HG02970 (cell line): ENCODE measurements around the gene CIAO2A.
A peak's percentile ranks its signal among the peaks of the same experiment; 100 is the strongest.
"Not testable (repeated sequence)": the region's sequence is repeated elsewhere in the genome, so short reads cannot be mapped to it uniquely, and the experiment has no call there.

Source experiments
- ATAC-seq: cut with Tn5 transposase; IDR thresholded peaks from one replicate; pipeline ENCODE4 v1.9.1; 2021; ENCODE audit warnings: mild to moderate bottlenecking, moderate library complexity, moderate number of reproducible peaks; ENCODE audit not compliant: unreplicated experiment, low FRiP score

Gene CIAO2A

GRCh38 chr15:64112073-64112772, 18.6 kb upstream of the CIAO2A start:
- no peak for ATAC-seq

DNA sequence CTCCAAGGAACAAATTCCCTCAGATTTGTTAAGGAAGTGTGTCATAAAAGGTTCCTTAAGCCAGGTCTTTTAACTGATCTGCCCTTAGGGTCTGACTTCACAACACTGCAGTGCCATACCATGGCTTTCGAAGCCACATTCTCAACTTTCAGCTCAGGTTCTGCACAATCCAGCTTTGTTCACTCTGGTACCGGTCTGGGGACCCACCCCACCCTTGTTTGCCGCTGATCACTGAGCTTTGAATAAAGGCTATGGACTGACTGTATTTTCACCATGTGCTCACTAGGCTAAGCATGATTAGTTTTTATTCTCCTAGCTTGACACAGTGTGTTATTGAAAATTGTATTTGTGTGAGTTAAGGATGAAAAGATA, 18.0 kb upstream of the CIAO2A start:
- ATAC-seq: no peak

DNA sequence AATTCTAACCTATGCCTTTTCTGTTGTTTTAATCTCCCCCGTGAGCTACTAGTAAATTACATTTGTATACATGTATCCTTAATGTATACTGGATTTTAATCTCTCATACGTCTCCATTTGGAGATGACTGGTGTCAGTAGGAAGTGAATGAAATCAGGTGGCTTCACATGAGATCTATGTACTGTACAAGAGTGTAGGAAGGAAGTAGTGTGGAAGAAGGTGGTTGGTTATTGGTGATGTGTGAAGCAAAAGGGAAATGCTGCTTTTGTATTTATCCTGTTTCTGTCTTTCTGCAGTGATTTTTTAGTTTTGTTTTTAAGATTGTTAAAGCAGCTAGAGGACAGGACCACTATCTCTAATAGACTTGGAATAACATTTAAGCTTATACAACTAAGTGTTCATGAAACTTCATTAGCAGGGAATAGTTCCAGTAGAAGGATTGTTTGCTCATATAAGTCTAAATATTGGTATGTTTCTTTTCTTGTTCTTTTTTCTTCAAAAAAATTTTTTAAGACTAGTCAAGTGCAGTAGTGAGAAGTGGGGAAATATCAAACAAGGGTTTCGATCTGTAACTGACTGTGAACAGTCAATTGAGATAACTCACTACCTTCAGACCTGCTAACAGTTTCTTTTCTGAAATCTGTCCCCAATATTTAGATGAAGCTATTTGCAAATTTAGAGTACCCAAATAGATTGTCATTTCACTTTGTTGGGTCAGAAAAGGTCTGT, 17.5 kb upstream of the CIAO2A start:
- ATAC-seq: no peak

DNA sequence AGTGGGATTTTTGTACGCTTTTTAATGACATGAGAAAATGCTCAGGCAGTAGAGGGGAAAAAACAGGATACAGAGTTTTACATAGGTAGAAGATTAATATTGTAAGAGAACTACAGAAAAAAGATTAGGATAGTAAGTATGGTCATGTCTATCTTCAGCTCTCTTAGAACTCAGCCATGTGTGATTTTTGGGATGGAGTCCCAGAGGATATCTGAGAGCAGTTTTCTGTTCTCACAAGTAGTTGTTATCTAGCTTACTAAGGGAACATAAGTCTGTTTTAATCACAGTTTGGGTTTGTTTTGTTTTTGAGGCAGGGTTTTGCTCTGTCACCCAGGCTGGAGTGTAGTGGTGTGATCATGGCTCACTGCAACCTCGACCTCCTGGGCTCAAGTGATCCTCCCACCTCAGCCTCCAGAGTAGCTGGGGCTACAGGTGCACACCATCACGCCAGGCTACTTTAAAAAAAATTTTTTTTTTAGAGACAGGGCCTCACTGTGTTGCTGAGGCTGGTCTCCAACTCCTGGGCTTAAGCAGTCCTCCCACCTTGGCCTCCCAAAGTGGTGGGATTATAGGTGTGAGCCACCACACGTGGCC, 16.6 kb upstream of the CIAO2A start:
- ATAC-seq: not testable (repeated sequence)

DNA sequence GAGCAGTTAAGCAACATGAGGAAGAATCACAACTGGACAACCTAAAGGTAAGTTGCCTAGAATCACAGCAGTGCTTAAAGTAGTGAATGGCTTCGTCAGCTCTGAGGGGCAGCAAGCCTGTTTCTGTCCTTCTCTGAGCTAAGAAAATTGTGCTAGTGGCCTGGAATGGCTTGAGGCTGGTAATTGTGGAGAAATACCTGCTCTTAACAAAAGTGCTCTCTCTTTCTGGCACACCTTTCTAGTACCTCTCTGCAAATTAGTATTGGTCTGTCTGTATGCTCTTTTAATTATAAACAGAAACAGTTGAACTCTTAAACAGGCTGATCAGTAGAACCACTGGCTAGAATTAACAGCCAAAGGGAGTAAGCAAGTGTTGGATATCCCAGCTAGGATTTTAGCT, 13.7 kb upstream of the CIAO2A start:
- no peak for ATAC-seq

- ATAC-seq: no peak
Measured at GRCh38 chr15:64105113-64105704, 11.6 kb upstream of the CIAO2A start.

- ATAC-seq: no peak
Measured at GRCh38 chr15:64102497-64102896, 8.9 kb upstream of the CIAO2A start.

DNA sequence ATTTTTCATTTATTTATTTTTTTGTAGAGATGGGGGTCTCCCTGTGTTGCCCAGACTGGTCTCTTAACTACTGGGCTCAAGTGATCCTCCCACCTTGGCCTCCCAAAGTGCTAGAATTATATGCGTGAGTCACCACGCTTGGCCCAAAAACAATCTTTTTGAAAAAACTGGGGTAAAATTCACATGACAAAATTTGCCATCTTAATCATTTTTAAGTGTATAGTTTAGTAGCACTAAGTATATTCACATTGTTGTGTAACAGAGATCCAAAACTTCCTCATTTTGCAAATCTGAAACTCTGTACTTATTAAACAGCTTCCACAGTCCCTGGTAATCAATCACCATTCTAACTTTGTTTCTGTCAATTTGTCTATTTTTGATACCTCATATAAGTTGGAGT, 7.3 kb upstream of the CIAO2A start:
- no peak for ATAC-seq

DNA sequence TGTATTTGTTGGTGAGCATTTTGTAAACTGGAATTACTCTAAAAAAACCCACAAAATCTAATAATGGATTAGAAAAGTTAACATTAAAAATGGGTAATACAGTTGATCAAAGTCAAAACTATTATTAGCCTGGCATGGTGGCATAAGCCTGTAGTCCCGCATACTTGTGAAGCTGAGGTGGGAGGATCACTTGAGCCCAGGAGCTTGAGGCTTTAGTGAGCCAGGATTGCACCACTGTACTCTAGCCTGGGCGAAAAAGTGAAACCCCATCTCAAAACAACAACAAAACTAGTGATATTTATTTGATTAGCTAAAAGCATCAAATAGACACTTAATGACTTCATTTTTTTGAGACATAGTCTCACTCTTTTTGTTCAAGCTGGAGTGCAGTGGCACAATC, 5.7 kb upstream of the CIAO2A start:
- ATAC-seq: no peak

GRCh38 chr15:64096668-64097384, 3.2 kb upstream of the CIAO2A start:
- ATAC-seq: no peak

DNA sequence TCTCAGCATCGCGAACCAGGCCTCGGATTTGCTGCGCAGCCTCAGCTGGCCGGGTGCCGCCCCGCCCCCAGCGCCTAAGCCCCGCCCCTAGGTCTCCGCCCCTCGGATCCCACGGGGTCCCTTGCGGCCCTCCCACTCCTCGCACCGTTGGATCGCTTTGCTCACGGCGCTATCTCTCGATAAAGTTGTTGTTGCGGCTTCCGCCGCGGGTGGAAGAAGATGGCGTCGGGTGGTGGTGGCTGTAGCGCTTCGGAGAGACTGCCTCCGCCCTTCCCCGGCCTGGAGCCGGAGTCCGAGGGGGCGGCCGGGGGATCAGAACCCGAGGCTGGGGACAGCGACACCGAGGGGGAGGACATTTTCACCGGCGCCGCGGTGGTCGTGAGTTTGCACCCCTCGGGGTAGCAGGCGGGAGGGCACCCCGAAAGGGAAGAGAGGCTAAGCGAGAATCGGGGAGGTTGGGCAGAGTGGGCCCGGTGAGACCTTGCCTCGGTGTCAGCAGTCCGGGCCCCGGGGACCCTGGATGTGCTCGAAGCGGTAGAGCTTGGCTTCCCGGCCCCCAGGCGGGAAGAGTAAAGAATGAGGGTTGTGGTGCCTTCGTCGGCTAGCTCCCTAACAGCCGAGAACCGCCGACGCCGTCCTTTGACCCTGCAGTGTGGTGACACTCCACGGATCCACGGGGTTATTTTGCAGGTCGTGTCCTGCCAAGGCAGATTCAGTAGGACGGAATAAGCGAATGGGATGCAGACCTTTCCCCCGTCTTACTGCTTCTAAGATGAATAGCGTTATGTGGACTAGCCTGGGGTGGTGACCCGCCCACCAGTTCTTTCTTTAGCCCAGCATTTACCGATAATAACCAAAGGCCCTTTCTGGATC, 2.4 kb upstream of the CIAO2A start, which contains the start of gene SNX1:
Gene SNX1 (plus strand): TSS at position 188 of the 873 bp plus-strand sequence. CDS start 32 bp downstream, at position 220.
- peak; percentile 54 for ATAC-seq

GRCh38 chr15:64095431-64095794, 1.8 kb upstream of the CIAO2A start:
- no peak for ATAC-seq

DNA sequence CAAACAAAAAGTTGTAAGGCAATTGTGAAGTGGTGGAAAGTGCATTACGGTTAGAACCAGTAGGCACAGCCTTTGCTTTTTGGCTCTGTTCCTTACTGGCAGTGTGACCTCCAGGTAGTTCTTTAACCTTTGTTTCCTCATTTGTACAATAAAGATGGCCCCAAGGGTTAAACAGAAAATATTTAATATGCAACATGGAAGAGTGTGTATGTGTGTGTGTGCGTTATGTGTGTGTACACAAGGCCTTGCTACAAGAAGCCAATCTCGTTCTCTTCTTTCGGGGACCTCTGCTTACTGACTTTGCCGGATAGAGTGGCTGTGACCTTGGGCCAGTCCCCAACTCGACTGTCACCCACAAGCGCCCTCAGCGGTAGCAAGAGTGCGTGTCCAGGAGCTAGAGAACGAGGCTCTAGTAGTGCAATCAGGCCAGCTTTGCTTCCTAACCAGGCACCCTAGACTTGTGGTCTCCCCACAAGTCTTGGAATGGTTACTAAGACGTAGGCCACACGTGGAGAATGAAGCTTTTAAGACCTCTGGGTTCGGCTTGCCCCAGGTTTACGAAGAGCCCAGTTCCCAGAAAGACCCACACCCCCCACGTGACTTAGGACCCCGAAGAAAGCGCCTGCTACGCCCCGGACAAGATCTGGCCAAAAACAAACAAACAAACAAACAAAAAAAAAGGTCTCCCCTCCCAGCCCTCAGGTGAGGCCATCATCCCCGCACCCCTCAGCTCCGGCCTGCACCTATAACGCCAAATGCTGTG, 593 bp downstream of the CIAO2A start:
- no peak for ATAC-seq

DNA sequence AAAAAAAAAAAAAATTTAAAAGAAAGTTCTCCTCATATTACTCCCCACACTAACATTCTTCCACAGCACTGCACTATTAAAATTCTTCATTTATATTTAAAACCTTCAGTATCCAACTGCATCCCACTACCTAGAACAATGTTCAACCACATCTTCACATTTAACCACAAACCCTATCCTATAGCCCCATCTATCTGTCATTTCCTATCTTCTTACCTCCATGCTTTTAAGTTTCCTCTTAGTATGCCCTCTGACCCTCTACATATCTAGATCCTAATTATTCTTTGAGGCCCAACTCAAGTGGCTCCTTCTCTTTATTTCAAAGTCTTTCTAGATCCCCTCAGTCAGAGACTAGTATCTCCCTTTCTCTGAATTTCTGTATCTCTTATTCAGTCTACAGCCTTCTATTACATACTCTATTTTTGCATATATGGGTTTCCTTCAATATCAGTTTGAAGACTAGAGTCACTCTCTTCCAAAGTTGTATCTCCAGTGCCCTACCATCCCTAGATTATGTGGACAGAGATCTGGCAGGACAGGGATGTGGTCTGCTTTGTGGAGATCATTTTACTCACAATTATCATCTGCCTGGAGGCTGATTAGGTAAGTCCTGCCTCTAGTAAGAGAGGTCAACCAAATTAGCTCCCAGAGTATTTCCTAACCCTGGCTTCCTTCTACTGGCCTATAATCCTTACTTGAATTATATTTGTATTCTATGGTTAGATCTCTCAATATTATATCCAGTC, 1.4 kb downstream of the CIAO2A start:
- ATAC-seq: no peak

DNA sequence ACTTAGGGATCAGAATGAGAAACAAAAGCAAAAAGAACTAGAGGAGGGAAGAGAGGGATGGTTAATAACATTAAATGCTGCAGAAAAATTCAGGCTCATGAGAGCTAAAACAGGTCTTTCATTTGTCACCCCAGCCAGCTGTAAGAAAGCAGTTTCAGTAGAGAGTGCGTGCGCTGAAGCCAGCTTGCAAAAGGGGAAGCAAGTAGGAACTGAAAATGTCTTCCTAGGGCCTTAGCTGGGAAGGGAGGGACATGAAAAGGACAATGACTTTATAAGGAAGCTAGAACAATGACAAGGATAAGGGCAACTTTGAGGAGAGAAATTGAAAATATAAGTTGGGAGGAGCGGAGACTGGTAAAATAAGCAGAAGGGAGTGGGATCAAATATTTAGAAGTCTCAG, 3.1 kb downstream of the CIAO2A start:
- no peak for ATAC-seq

DNA sequence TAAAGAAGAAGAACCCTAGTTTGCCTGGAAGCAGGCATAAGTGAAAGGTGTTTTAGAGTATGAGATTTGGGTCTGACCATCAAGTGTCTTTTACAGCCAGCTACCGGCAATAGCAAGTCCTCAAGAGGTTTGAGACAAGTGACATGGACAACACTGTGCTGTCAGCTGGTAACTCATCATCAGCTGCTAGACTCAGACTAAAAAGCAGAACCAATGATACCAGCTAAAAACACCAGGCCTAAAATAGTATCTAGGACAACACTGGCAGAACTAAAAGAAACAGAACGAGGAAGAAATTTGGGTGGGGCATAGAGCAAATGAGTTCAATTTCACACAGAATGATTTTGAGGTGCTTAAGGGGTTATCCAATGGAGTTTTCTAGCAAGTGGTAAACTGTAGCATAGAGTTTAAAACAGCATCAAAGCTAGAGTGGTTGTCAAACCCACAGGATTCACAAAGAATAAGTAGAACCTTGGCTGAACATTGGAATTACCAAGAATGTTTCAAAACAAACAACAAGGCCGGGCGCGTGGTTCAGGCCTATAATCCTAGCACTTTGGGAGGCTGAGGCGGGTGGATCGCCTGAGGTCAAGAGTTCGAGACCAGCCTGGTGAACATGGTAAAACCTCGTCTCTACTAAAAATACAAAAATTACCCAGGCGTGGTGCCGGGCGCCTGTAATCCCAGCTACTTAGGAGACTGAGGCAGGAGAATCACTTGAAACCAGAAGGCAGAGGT, 3.9 kb downstream of the CIAO2A start:
- ATAC-seq: no peak

DNA sequence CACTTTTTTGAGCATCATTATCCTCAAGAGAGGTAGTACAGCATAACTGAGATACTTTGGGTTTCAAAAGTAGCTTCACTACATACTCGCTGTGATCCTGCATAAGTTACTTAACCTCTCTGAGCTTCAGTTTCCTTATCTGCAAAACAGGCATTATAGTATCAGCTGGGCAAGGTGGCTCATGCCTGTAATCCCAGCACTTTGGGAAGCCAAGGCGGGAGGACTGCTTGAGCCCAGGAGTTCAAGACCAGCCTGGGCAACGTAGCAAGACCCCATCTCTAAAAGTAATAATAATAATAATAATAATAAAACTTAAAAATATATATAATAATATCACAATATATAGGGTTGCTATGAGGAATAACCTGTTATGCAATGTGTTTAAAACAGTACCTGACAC, 10.9 kb downstream of the CIAO2A start:
- no peak for ATAC-seq

DNA sequence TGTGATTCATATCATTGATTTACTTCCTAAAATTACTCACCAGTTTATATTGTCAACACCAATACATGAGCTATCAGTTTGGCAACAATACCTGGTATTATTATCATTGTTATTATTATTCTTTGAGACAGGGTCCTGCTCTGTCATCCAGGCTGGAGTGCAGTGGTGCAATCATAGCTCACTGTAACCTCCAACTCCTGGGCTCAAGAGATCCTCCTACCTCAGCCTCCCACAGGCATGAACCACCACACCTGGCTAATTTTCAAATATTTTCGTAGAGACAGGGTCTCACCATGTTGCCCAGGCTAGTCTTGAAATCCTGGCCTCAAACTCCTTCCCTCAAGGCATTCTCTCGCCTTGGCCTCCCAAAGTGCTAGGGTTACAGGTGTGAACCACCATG, 20.1 kb downstream of the CIAO2A start:
- ATAC-seq: not testable (repeated sequence)
